ENCODE data around the gene ESYT3.
"Not testable (repeated sequence)": the region's sequence is repeated elsewhere in the genome, so short reads cannot be mapped to it uniquely, and the experiment has no call there.

The ESYT3 gene

GRCh38 chr3:138491971-138492370, 57.6 kb downstream of the ESYT3 start:
- no peak overlapping the region for H3K27ac ChIP-seq

GRCh38 chr3:138492980-138493675, 58.7 kb downstream of the ESYT3 start:
- TF ChIP-seq, protein P1, sequence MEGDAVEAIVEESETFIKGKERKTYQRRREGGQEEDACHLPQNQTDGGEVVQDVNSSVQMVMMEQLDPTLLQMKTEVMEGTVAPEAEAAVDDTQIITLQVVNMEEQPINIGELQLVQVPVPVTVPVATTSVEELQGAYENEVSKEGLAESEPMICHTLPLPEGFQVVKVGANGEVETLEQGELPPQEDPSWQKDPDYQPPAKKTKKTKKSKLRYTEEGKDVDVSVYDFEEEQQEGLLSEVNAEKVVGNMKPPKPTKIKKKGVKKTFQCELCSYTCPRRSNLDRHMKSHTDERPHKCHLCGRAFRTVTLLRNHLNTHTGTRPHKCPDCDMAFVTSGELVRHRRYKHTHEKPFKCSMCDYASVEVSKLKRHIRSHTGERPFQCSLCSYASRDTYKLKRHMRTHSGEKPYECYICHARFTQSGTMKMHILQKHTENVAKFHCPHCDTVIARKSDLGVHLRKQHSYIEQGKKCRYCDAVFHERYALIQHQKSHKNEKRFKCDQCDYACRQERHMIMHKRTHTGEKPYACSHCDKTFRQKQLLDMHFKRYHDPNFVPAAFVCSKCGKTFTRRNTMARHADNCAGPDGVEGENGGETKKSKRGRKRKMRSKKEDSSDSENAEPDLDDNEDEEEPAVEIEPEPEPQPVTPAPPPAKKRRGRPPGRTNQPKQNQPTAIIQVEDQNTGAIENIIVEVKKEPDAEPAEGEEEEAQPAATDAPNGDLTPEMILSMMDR (conservative IDR thresholded peaks at IDR 0.05; ENCODE audit: low read depth, low read length) = no peak
- Histone ChIP-seq H3K9ac (no peak overlapping the region), H2AFZ (ENCODE audit: low read depth) (no peak overlapping the region), H3K4me2 (no peak overlapping the region), H4K20me1 (ENCODE audit: insufficient read depth) (no peaks in the 10 kb centered on the region), H3K4me3 (IDR thresholded peaks at IDR 0.05; ENCODE audit: insufficient read depth, low read depth, low read length) (no peak overlapping the region), H3K79me2 (ENCODE audit: insufficient read depth, low read depth) (no peaks in the 10 kb centered on the region), H3K4me1 (ENCODE audit: low read depth, poor library complexity, severe bottlenecking) (no peaks in the 10 kb centered on the region), H3K36me3 (ENCODE audit: insufficient read depth) (no peaks in the 10 kb centered on the region), H3K27ac (no peak overlapping the region), H3K27me3 (ENCODE audit: insufficient read depth, low read depth) (no peaks in the 10 kb centered on the region)

More at GRCh38 chr3:138491971-138492370, 57.6 kb downstream of the ESYT3 start:
- H2AFZ ChIP-seq (ENCODE audit: low read depth) = no peak overlapping the region
- H3K79me2 ChIP-seq (ENCODE audit: insufficient read depth, low read depth) = no peaks in the 10 kb centered on the region
- TF ChIP-seq, protein P1 (conservative IDR thresholded peaks at IDR 0.05; ENCODE audit: low read depth, low read length) = no peak
- H3K27me3 ChIP-seq (ENCODE audit: insufficient read depth, low read depth) = no peaks in the 10 kb centered on the region
- H3K36me3 ChIP-seq (ENCODE audit: insufficient read depth) = no peaks in the 10 kb centered on the region
- H3K4me1 ChIP-seq (ENCODE audit: low read depth, poor library complexity, severe bottlenecking) = no peaks in the 10 kb centered on the region
- no peak overlapping the region for H3K4me2 ChIP-seq
- H3K4me3 ChIP-seq (IDR thresholded peaks at IDR 0.05; ENCODE audit: insufficient read depth, low read depth, low read length) = no peak overlapping the region
- H4K20me1 ChIP-seq (ENCODE audit: insufficient read depth) = no peaks in the 10 kb centered on the region
- no peak overlapping the region for H3K9ac ChIP-seq

GRCh38 chr3:138493804-138494606, 59.6 kb downstream of the ESYT3 start:
- H4K20me1 ChIP-seq (ENCODE audit: insufficient read depth) = no peaks in the 10 kb centered on the region
- H3K27ac ChIP-seq = no peak overlapping the region
- H2AFZ ChIP-seq (ENCODE audit: low read depth) = no peak overlapping the region
- no peaks in the 10 kb centered on the region for H3K4me1 ChIP-seq (ENCODE audit: low read depth, poor library complexity, severe bottlenecking)
- H3K36me3 ChIP-seq (ENCODE audit: insufficient read depth) = no peaks in the 10 kb centered on the region
- no peak overlapping the region for H3K9ac ChIP-seq
- no peaks in the 10 kb centered on the region for H3K79me2 ChIP-seq (ENCODE audit: insufficient read depth, low read depth)
- TF ChIP-seq, protein P1 (conservative IDR thresholded peaks at IDR 0.05; ENCODE audit: low read depth, low read length) = no peak
- H3K4me2 ChIP-seq = no peak overlapping the region
- no peaks in the 10 kb centered on the region for H3K27me3 ChIP-seq (ENCODE audit: insufficient read depth, low read depth)
- H3K4me3 ChIP-seq (IDR thresholded peaks at IDR 0.05; ENCODE audit: insufficient read depth, low read depth, low read length) = no peak overlapping the region

- TF ChIP-seq, protein P1 (conservative IDR thresholded peaks at IDR 0.05; ENCODE audit: low read depth, low read length) = no peak
- H3K9ac ChIP-seq = no peak overlapping the region
- H3K36me3 ChIP-seq (ENCODE audit: insufficient read depth) = no peaks in the 10 kb centered on the region
- no peak overlapping the region for H3K27ac ChIP-seq
- H3K4me1 ChIP-seq (ENCODE audit: low read depth, poor library complexity, severe bottlenecking) = no peaks in the 10 kb centered on the region
- H3K4me2 ChIP-seq = no peak overlapping the region
- no peaks in the 10 kb centered on the region for H3K79me2 ChIP-seq (ENCODE audit: insufficient read depth, low read depth)
- no peaks in the 10 kb centered on the region for H3K27me3 ChIP-seq (ENCODE audit: insufficient read depth, low read depth)
- H2AFZ ChIP-seq (ENCODE audit: low read depth) = no peak overlapping the region
- H3K4me3 ChIP-seq (IDR thresholded peaks at IDR 0.05; ENCODE audit: insufficient read depth, low read depth, low read length) = no peak overlapping the region
- no peaks in the 10 kb centered on the region for H4K20me1 ChIP-seq (ENCODE audit: insufficient read depth)
These were observed 60.2 kb downstream of the ESYT3 start for GRCh38 chr3:138494607-138494929.

DNA sequence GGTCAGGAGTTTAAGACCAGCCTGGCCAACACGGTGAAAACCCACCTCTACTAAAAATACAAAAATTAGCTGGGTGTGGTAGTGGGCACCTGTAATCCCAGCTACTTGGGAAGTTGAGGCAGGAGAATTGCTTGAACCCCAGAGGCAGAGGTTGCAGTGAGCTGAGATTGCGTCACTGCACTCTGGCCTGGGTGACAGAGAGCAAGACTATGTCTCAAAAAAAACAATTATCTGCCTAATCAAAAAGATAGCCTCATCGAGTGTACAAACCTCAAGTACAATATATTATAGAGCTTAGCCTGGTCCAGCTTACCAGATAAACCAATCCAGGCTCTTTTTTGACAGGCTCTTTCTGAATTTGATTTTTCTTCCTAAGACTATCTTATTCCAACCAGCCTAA, 61.2 kb downstream of the ESYT3 start:
- H2AFZ ChIP-seq (ENCODE audit: low read depth); H3K79me2 ChIP-seq (ENCODE audit: insufficient read depth, low read depth); H3K4me3 ChIP-seq (IDR thresholded peaks at IDR 0.05; ENCODE audit: insufficient read depth, low read depth, low read length); H3K27ac ChIP-seq; H3K36me3 ChIP-seq (ENCODE audit: insufficient read depth); H3K4me1 ChIP-seq (ENCODE audit: low read depth, poor library complexity, severe bottlenecking); H3K4me2 ChIP-seq; H3K9ac ChIP-seq; H4K20me1 ChIP-seq (ENCODE audit: insufficient read depth); H3K27me3 ChIP-seq (ENCODE audit: insufficient read depth, low read depth): not testable (repeated sequence)

Measured in KMS-11 (cell line).